Measurements from ENCODE around the gene CEP104. TPM values are rescaled to one million over a fixed set of nuclear protein-coding genes. Genes with fewer than 3 reads are reported as not detected.

Gene CEP104
- total RNA-seq, 4 donors from 2014 or later, result 42.9 to 64.5 (median 54.7) TPM

GRCh38 chr1:3775490-3776230 lies 81.4 kb downstream of the CEP104 start:
- peak; percentile 68 to 76 (median 75) for DNase-seq
- Histone ChIP-seq H3K4me1 (peaks cover 8 to 37% (median 19%) of the 10 kb centered on the region in 4 donors), H3K9me3 (no peaks in the 10 kb centered on the region), H3K36me3 (peaks cover 0 to 14% (median 0%) of the 10 kb centered on the region in 3 donors), H3K27ac (peak overlapping the region in 1 of 4 donors; percentile 31), H3K4me3 (peak overlapping the region in 2 of 4 donors; percentile 3 to 6), H3K27me3 (peaks cover 0 to 3% of the 10 kb centered on the region in 2 donors)
- peak in 4 of 6 experiments; percentile 48 to 60 (median 52) for TF ChIP-seq CTCF (IDR thresholded peaks at IDR 0.05)
- no peak for TF ChIP-seq POLR2A (IDR thresholded peaks at IDR 0.05)

GRCh38 chr1:3774946-3775489 lies 82.0 kb downstream of the CEP104 start:
- peak in 1 of 3 donors; percentile 51 for DNase-seq
- Histone ChIP-seq H3K27ac (peak overlapping the region in 1 of 4 donors; percentile 31), H3K4me1 (peaks cover 8 to 37% (median 19%) of the 10 kb centered on the region in 4 donors), H3K9me3 (no peaks in the 10 kb centered on the region), H3K4me3 (peak overlapping the region in 1 of 4 donors; percentile 6), H3K36me3 (peaks cover 0 to 7% (median 0%) of the 10 kb centered on the region in 3 donors), H3K27me3 (peaks cover 0 to 3% of the 10 kb centered on the region in 2 donors)
- TF ChIP-seq CTCF (IDR thresholded peaks at IDR 0.05) (no peak), POLR2A (IDR thresholded peaks at IDR 0.05) (no peak)

- peaks cover 0 to 3% of the 10 kb centered on the region in 2 donors for H3K27me3 ChIP-seq
- H3K36me3 ChIP-seq, result peaks cover 0 to 1% (median 0%) of the 10 kb centered on the region in 3 donors
- peak overlapping the region in 1 of 4 donors; percentile 31 for H3K27ac ChIP-seq
- no peak for TF ChIP-seq POLR2A (IDR thresholded peaks at IDR 0.05)
- TF ChIP-seq CTCF (IDR thresholded peaks at IDR 0.05), result no peak
- H3K9me3 ChIP-seq, result no peaks in the 10 kb centered on the region
- no peak for DNase-seq
- H3K4me1 ChIP-seq, result peaks cover 8 to 37% (median 19%) of the 10 kb centered on the region in 4 donors
- no peak overlapping the region for H3K4me3 ChIP-seq
These were observed 82.6 kb downstream of the CEP104 start for GRCh38 chr1:3774276-3774945.

GRCh38 chr1:3773572-3774275 lies 83.3 kb downstream of the CEP104 start:
- Histone ChIP-seq H3K36me3 (no peaks in the 10 kb centered on the region), H3K27me3 (peaks cover 0 to 3% of the 10 kb centered on the region in 2 donors), H3K27ac (no peak overlapping the region), H3K9me3 (no peaks in the 10 kb centered on the region), H3K4me1 (peaks cover 8 to 37% (median 19%) of the 10 kb centered on the region in 4 donors), H3K4me3 (peak overlapping the region in 1 of 4 donors; percentile 78)
- TF ChIP-seq CTCF (IDR thresholded peaks at IDR 0.05) (no peak), POLR2A (IDR thresholded peaks at IDR 0.05) (no peak)
- DNase-seq, result no peak
